Lower leg skin (tissue), 4 donors: ENCODE measurements around the gene C11orf91. TPM values are rescaled to one million over a fixed set of nuclear protein-coding genes. Genes with fewer than 3 reads are reported as not detected.

Experiments used
- DNase-seq, 2 donors: peaks; one replicate each; pipeline ENCODE4 v3.0.0-alpha.2; 2019; ENCODE audit warnings: low spot score in 2 of 2
- H3K4me3 ChIP-seq: fragments of 200-600 bp; sonication (generic); 2 replicates; pipeline ENCODE4 v1.5.1; 2017; ENCODE audit warnings: mild to moderate bottlenecking, low read depth; ENCODE audit not compliant: poor library complexity, severe bottlenecking
- POLR2A ChIP-seq, 2 donors: fragments of 450-650 bp; IDR thresholded peaks; one replicate each; pipeline ENCODE4 v1.6.1; 2016 to 2017; ENCODE audit warnings: antibody characterized with exemption in 2 of 2, mild to moderate bottlenecking in 1 of 2, moderate library complexity in 1 of 2
- WGBS, 2 donors: methylation state at CpG; one replicate each; pipeline ENCODE4 v1.1.5; 2018; 5-methylcytosine and 5-hydroxymethylcytosine counted together
- intact Hi-C: fragments of 100-400 bp; cut with DNase I; formaldehyde crosslinking; loops from one replicate; pipeline ENCODE4 v1.15.0; 2023; ENCODE audit warnings: low total_unique reads
- total RNA-seq, 4 donors: library from RNA; depleted of rRNA; stranded (reverse); fragments of >200 nt; gene quantifications; one replicate each; pipeline ENCODE4 v1.1.0, GENCODE V29; 2016
- TF ChIP-seq, protein P1 (sequence below), 3 donors: fragments of 450-650 bp; IDR thresholded peaks; one replicate each; pipeline ENCODE4 v1.5.1; 2016; ENCODE audit warnings: antibody characterized with exemption in 3 of 3, mild to moderate bottlenecking in 3 of 3, moderate library complexity in 2 of 3

C11orf91 gene
- total RNA-seq, 4 donors from 2014 or later: 0.49 TPM; not detected in 3

DNA sequence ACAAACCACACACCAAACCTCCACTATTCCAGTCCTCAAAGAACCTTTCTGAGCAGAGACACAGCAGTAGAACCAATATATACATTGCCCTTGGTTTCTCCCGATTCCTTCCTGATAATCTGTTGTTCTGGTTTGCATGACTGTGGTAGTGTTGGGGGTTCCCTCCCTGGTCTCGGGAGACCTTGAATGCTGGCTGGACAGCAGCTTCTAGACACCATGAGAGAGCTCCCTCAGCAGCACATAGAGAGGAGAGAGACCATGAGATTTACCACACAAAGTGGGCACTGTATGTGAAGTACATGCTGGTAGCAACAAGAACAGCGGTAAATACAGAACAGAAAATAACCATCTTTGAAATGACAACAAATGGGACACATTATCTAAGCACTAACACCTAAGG is 2.6 kb downstream of the C11orf91 start:
- intact Hi-C loops: no loop called here
- H3K4me3 ChIP-seq: no peak overlapping the region
- TF ChIP-seq, protein P1, sequence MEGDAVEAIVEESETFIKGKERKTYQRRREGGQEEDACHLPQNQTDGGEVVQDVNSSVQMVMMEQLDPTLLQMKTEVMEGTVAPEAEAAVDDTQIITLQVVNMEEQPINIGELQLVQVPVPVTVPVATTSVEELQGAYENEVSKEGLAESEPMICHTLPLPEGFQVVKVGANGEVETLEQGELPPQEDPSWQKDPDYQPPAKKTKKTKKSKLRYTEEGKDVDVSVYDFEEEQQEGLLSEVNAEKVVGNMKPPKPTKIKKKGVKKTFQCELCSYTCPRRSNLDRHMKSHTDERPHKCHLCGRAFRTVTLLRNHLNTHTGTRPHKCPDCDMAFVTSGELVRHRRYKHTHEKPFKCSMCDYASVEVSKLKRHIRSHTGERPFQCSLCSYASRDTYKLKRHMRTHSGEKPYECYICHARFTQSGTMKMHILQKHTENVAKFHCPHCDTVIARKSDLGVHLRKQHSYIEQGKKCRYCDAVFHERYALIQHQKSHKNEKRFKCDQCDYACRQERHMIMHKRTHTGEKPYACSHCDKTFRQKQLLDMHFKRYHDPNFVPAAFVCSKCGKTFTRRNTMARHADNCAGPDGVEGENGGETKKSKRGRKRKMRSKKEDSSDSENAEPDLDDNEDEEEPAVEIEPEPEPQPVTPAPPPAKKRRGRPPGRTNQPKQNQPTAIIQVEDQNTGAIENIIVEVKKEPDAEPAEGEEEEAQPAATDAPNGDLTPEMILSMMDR (IDR thresholded peaks at IDR 0.05): no peak
- TF ChIP-seq POLR2A (IDR thresholded peaks at IDR 0.05): no peak
- DNase-seq: no peak
- WGBS, 2 donors: 67 to 84% methylated on average over 3 of the region's 3 CpGs

GRCh38 chr11:33696931-33697638 is 3.5 kb downstream of the C11orf91 start:
- 64 to 79% methylated on average over 6 of the region's 6 CpGs for WGBS, 2 donors
- intact Hi-C loops: no loop called here
- no peak overlapping the region for H3K4me3 ChIP-seq
- TF ChIP-seq, protein P1 (IDR thresholded peaks at IDR 0.05): no peak
- no peak for TF ChIP-seq POLR2A (IDR thresholded peaks at IDR 0.05)
- DNase-seq: no peak

DNA sequence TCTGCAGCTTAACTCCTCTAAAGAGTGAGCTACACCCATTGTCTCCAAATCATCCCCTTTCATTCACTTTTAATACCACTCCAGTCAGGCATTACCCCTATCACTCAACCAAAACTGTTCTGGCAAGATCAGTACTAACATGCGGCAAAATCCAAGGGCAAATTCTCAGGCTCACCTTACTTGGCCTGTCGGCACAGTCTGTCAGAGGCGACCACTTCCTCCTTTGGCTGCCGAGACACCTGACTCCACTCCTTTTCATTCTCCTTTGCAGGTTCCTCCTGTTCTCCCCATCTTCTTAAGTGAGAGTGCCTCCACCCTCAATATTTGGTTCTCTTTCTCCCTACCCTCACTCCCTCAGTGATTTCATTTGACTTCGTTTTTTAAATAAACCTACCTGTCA is 4.2 kb downstream of the C11orf91 start:
- DNase-seq: no peak
- 67 to 77% methylated on average over 5 of the region's 5 CpGs for WGBS, 2 donors
- intact Hi-C loops: no loop called here
- TF ChIP-seq, protein P1 (IDR thresholded peaks at IDR 0.05): no peak
- TF ChIP-seq POLR2A (IDR thresholded peaks at IDR 0.05): no peak
- no peak overlapping the region for H3K4me3 ChIP-seq

DNA sequence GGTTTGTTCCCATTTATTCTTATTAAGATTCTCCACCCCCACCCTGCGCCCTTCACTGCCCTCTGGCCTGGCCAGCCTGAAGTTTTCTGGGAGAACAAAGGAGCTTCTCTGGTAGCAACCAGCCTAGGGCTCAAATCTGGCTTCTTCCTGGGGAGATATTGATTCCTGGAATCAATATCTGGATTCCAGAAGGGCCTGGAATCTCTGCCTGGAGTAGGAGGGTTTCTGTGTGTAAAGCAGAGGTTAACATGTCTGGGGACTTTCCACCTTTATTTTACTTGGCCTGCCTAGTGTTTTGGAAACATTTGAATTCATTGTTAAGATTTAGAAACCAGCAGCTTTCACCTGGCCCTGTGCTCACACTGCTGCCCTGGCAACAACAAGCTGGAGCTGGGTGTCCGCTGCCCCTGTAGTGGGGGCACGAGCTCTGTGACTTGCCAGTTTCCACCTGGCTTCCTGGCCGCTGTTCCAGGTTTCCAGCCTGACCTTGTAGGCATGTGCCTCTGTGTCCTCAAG is 5.5 kb downstream of the C11orf91 start:
- TF ChIP-seq, protein P1 (IDR thresholded peaks at IDR 0.05): no peak
- TF ChIP-seq POLR2A (IDR thresholded peaks at IDR 0.05): no peak
- no peak for DNase-seq
- intact Hi-C loops: no loop called here
- WGBS, 2 donors: 65 to 67% methylated on average over 4 of the region's 4 CpGs
- H3K4me3 ChIP-seq: no peak overlapping the region

DNA sequence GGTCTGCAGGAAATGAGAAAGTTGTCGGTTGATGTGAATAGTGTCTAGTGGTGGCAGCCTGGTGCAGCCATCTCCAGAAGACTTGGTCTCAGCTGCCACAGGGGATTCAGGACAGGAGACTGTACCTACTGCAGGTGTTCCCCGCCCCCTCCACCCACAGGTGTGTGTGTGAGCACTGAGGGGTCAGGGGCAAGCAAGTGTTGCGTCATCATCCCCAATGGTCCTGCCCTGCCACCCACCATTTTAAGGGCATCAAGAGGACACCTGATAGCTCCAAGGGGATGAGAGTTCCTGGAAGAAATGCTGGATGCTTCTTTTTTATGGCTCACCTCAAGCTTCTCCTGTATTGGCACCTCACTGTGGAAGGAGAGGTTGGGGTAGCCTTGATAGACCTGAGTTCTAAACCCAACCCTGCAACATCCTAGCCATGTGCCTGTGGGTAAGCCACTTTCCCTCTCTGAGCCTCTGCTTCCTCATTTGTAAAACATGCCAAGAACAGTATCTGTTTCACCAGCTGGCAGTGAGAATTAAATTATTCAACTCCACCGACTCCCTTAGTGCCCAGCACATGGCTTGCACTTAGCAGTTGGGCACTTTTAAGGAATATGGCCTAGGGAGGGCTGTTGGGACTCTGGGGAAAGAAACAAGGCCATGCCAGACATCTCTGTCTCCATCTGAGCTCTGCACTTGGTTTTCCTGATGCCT is 6.1 kb downstream of the C11orf91 start:
- WGBS, 2 donors: 74 to 83% methylated on average over 4 of the region's 4 CpGs
- intact Hi-C loops: no loop called here
- TF ChIP-seq, protein P1 (IDR thresholded peaks at IDR 0.05): no peak
- no peak for TF ChIP-seq POLR2A (IDR thresholded peaks at IDR 0.05)
- no peak for DNase-seq
- H3K4me3 ChIP-seq: no peak overlapping the region
